Liver (tissue), 3 donors: ENCODE results near the gene LMTK2.

Experiments used
- EGR1 ChIP-seq, 2 donors: IDR thresholded peaks; 2 replicates each; pipeline ENCODE4 v1.6.1; 2016 to 2018; ENCODE audit warnings: antibody characterized with exemption in 2 of 2, low read depth in 2 of 2
- HNF4A ChIP-seq, 2 donors: conservative IDR thresholded peaks; 2 replicates each; pipeline ENCODE4 v1.6.1; 2016; ENCODE audit warnings: antibody characterized with exemption in 2 of 2, mild to moderate bottlenecking in 2 of 2
- JUND ChIP-seq, 2 donors: IDR thresholded peaks; 2 replicates each; pipeline ENCODE4 v1.6.1; 2016; ENCODE audit warnings: antibody characterized with exemption in 2 of 2
- NR2F2 ChIP-seq: IDR thresholded peaks from 2 replicates; pipeline ENCODE4 v1.6.1; 2016; ENCODE audit warnings: antibody characterized with exemption
- SP1 ChIP-seq: IDR thresholded peaks from 2 replicates; pipeline ENCODE4 v1.6.1; 2018; ENCODE audit warnings: antibody characterized with exemption, mild to moderate bottlenecking
- TF ChIP-seq, protein P1 (sequence below): fragments of 150-350 bp; IDR thresholded peaks from 2 replicates; pipeline ENCODE4 v1.5.1; 2017; ENCODE audit warnings: improper control_type of control experiment, low read depth, low read length; ENCODE audit not compliant: missing input control
- TF ChIP-seq, protein P2 (sequence below): IDR thresholded peaks from 2 replicates; pipeline ENCODE4 v1.6.1; 2016; ENCODE audit warnings: antibody characterized with exemption
- TF ChIP-seq, protein P3 (sequence below): IDR thresholded peaks from 2 replicates; pipeline ENCODE4 v1.6.1; 2016; ENCODE audit warnings: antibody characterized with exemption, mild to moderate bottlenecking
- TF ChIP-seq, protein P4 (sequence below): IDR thresholded peaks from 2 replicates; pipeline ENCODE4 v1.6.1; 2016; ENCODE audit warnings: antibody characterized with exemption
- donor health status: healthy.
- donor health status: healthy.

DNA sequence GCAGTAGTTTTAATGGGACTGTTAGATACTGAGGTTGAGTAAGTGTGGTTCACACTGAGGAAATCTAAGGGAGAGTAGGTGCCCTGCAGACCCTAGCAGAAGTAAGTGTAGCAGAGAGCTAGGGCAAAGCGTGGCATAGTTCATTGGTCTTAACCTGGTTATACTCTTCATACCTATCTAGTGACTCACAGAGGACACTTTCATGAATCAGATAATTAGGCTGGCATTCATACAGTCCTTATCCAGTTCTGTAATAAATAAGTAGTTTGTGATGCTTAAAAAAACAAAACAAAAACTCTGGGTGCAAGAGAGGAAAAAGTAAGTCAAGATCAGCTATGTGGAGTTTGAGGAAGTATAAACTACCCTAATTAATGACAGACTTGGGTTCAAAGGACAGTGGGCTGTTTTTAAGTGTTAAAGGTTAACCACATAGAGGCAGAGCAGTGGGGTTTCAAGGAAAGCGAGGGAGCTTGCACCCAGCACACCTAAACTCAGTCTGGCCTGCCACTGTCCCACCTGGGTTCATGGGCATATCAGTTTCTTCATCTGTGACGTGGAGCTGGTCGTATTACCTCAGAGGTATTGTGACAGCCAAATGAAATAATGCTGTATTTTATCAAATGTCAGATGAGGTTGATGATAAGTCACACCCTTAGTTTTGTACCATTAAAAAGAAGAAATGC lies 27.1 kb downstream of the LMTK2 start:
- TF ChIP-seq JUND (IDR thresholded peaks at IDR 0.05): peak; percentile 72 to 79
- TF ChIP-seq, protein P1, sequence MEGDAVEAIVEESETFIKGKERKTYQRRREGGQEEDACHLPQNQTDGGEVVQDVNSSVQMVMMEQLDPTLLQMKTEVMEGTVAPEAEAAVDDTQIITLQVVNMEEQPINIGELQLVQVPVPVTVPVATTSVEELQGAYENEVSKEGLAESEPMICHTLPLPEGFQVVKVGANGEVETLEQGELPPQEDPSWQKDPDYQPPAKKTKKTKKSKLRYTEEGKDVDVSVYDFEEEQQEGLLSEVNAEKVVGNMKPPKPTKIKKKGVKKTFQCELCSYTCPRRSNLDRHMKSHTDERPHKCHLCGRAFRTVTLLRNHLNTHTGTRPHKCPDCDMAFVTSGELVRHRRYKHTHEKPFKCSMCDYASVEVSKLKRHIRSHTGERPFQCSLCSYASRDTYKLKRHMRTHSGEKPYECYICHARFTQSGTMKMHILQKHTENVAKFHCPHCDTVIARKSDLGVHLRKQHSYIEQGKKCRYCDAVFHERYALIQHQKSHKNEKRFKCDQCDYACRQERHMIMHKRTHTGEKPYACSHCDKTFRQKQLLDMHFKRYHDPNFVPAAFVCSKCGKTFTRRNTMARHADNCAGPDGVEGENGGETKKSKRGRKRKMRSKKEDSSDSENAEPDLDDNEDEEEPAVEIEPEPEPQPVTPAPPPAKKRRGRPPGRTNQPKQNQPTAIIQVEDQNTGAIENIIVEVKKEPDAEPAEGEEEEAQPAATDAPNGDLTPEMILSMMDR: no peak
- peak; percentile 78 for TF ChIP-seq SP1
- TF ChIP-seq, protein P2, sequence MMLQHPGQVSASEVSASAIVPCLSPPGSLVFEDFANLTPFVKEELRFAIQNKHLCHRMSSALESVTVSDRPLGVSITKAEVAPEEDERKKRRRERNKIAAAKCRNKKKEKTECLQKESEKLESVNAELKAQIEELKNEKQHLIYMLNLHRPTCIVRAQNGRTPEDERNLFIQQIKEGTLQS: peak; percentile 29
- TF ChIP-seq EGR1 (IDR thresholded peaks at IDR 0.05; ENCODE audit: low read depth in 2 of 2): no peak
- TF ChIP-seq, protein P3, sequence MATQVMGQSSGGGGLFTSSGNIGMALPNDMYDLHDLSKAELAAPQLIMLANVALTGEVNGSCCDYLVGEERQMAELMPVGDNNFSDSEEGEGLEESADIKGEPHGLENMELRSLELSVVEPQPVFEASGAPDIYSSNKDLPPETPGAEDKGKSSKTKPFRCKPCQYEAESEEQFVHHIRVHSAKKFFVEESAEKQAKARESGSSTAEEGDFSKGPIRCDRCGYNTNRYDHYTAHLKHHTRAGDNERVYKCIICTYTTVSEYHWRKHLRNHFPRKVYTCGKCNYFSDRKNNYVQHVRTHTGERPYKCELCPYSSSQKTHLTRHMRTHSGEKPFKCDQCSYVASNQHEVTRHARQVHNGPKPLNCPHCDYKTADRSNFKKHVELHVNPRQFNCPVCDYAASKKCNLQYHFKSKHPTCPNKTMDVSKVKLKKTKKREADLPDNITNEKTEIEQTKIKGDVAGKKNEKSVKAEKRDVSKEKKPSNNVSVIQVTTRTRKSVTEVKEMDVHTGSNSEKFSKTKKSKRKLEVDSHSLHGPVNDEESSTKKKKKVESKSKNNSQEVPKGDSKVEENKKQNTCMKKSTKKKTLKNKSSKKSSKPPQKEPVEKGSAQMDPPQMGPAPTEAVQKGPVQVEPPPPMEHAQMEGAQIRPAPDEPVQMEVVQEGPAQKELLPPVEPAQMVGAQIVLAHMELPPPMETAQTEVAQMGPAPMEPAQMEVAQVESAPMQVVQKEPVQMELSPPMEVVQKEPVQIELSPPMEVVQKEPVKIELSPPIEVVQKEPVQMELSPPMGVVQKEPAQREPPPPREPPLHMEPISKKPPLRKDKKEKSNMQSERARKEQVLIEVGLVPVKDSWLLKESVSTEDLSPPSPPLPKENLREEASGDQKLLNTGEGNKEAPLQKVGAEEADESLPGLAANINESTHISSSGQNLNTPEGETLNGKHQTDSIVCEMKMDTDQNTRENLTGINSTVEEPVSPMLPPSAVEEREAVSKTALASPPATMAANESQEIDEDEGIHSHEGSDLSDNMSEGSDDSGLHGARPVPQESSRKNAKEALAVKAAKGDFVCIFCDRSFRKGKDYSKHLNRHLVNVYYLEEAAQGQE: no peak
- TF ChIP-seq, protein P4, sequence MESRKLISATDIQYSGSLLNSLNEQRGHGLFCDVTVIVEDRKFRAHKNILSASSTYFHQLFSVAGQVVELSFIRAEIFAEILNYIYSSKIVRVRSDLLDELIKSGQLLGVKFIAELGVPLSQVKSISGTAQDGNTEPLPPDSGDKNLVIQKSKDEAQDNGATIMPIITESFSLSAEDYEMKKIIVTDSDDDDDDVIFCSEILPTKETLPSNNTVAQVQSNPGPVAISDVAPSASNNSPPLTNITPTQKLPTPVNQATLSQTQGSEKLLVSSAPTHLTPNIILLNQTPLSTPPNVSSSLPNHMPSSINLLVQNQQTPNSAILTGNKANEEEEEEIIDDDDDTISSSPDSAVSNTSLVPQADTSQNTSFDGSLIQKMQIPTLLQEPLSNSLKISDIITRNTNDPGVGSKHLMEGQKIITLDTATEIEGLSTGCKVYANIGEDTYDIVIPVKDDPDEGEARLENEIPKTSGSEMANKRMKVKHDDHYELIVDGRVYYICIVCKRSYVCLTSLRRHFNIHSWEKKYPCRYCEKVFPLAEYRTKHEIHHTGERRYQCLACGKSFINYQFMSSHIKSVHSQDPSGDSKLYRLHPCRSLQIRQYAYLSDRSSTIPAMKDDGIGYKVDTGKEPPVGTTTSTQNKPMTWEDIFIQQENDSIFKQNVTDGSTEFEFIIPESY: no peak
- peak; percentile 71 to 78 for TF ChIP-seq HNF4A (conservative IDR thresholded peaks at IDR 0.05)
- TF ChIP-seq NR2F2: no peak
